Choroid plexus epithelial cell (primary cell): ENCODE results near the gene AGPAT3.
"Not testable (repeated sequence)": the region's sequence is repeated elsewhere in the genome, so short reads cannot be mapped to it uniquely, and the experiment has no call there.

Source experiments
- DNase-seq: peaks from one replicate; pipeline ENCODE4 v3.0.0-alpha.2; 2010; ENCODE audit warnings: low read depth
- H3K4me3 ChIP-seq: 2 replicates; pipeline ENCODE4 v1.5.1; 2011; ENCODE audit warnings: low read depth, mild to moderate bottlenecking, control low read depth, low read length, moderate library complexity
- CTCF ChIP-seq: conservative IDR thresholded peaks from 2 replicates; pipeline ENCODE4 v1.5.1; 2011; ENCODE audit warnings: low read depth, mild to moderate bottlenecking, control low read depth, inconsistent platforms, low read length, moderate library complexity

The AGPAT3 gene

GRCh38 chr21:43835050-43835449 lies 30.0 kb upstream of the AGPAT3 start:
- no peak for DNase-seq
- TF ChIP-seq CTCF: no peak
- no peak overlapping the region for H3K4me3 ChIP-seq

GRCh38 chr21:43835861-43836260 lies 29.2 kb upstream of the AGPAT3 start:
- no peak for TF ChIP-seq CTCF
- H3K4me3 ChIP-seq: no peak overlapping the region
- no peak for DNase-seq

- TF ChIP-seq CTCF: no peak
- DNase-seq: no peak
- H3K4me3 ChIP-seq: no peak overlapping the region
Measured at GRCh38 chr21:43836616-43837015, 28.4 kb upstream of the AGPAT3 start.

- no peak for DNase-seq
- H3K4me3 ChIP-seq: no peak overlapping the region
- TF ChIP-seq CTCF: no peak
Measured at GRCh38 chr21:43840259-43840658, 24.8 kb upstream of the AGPAT3 start.

GRCh38 chr21:43842742-43843141 lies 22.3 kb upstream of the AGPAT3 start:
- DNase-seq: peak; percentile 22
- H3K4me3 ChIP-seq: no peak overlapping the region
- no peak for TF ChIP-seq CTCF

GRCh38 chr21:43844906-43845305 lies 20.1 kb upstream of the AGPAT3 start:
- H3K4me3 ChIP-seq, DNase-seq: not testable (repeated sequence)

GRCh38 chr21:43845386-43845785 lies 19.6 kb upstream of the AGPAT3 start:
- H3K4me3 ChIP-seq: no peak overlapping the region
- no peak for TF ChIP-seq CTCF
- DNase-seq: no peak

GRCh38 chr21:43846430-43846829 lies 18.6 kb upstream of the AGPAT3 start:
- no peak for TF ChIP-seq CTCF
- no peak overlapping the region for H3K4me3 ChIP-seq

More at GRCh38 chr21:43846430-43846829, 18.6 kb upstream of the AGPAT3 start:
- DNase-seq: no peak
